HepG2 (cell line): ENCODE measurements around the gene RPRML. TPM values are rescaled to one million over a fixed set of nuclear protein-coding genes. Genes with fewer than 3 reads are reported as not detected.

Experiments
- ATAC-seq: fragments of 200-7000 bp; cut with Tn5 transposase; 3 replicates; pipeline ENCODE4 v1.9.1; 2020; ENCODE audit warnings: mild to moderate bottlenecking, moderate library complexity
- BruUV-seq: library from RNA; stranded (reverse); fragments of 400-500 nt; replicated peaks from 2 replicates; lab custom pipeline; 2021; lab: Mats Ljungman, UMichigan
- CTCF ChIA-PET: fragments of 300-600 bp; formaldehyde crosslinking; extraction: SDS; loops from one replicate; lab custom pipeline; 2021; ENCODE audit warnings: low total read pairs, inconsistent platforms, low intra/inter-chr PET ratio; lab: Yijun Ruan, JAX
- POLR2A ChIA-PET: fragments of 350-600 bp; sonication (Branson Sonifier 250); formaldehyde crosslinking; loops from one replicate; lab custom pipeline; 2020; ENCODE audit warnings: antibody characterized with exemption, inconsistent platforms; lab: Yijun Ruan, JAX
- DNase-seq: peaks from one replicate; pipeline ENCODE4 v3.0.0-alpha.2; 2015; ENCODE audit warnings: low spot score
- FAIRE-seq: peaks from 3 replicates; lab custom pipeline; 2011; peaks lifted over from hg19 to GRCh38; lab: Jason Lieb, UNC
- H2AFZ ChIP-seq: one replicate; pipeline ENCODE4 v1.6.1; 2011; ENCODE audit warnings: low read length, inconsistent platforms
- H3K27ac ChIP-seq: fragments of 300-600 bp; 3 replicates; pipeline ENCODE4 v1.8.0; 2011; ENCODE audit warnings: mixed run types, mild to moderate bottlenecking, mixed read lengths, low read length, inconsistent platforms; ENCODE audit not compliant: insufficient read depth; ENCODE audit errors: extremely low read length
- H3K27me3 ChIP-seq, 2 experiments: fragments of 200-600 bp in 1 of 2; 2 replicates in 1 of 2; 3 replicates in 1 of 2; pipeline versions ENCODE4 v1.6.0 to v1.8.0; 2011; ENCODE audit warnings: low read length in 2 of 2, mild to moderate bottlenecking in 2 of 2, moderate library complexity in 2 of 2, inconsistent platforms in 1 of 2; ENCODE audit not compliant: insufficient read depth in 2 of 2, control insufficient read depth in 1 of 2
- H3K36me3 ChIP-seq, 2 experiments: fragments of 200-600 bp in 1 of 2; replicated peaks in 1 of 2; 2 replicates in 1 of 2; 3 replicates in 1 of 2; pipeline versions ENCODE4 v1.5.1 to v1.8.0; 2011; ENCODE audit warnings: low read length in 2 of 2, inconsistent platforms in 1 of 2; ENCODE audit not compliant: insufficient read depth in 2 of 2, control insufficient read depth in 1 of 2
- H3K4me1 ChIP-seq: 2 replicates; pipeline ENCODE4 v1.5.1; 2012; ENCODE audit warnings: low read length, inconsistent platforms; ENCODE audit not compliant: insufficient read depth
- H3K4me2 ChIP-seq: 2 replicates; pipeline ENCODE4 v1.6.0; 2011; ENCODE audit warnings: low read depth, low read length, inconsistent platforms
- H3K4me3 ChIP-seq, 3 experiments: fragments of 200-600 bp in 1 of 3; sonication (generic), shearing (Covaris generic) in 1 of 3; replicated peaks in 1 of 3; 2 replicates each; pipeline ENCODE4 v1.5.1; 2011 to 2016; ENCODE audit warnings: low read length in 3 of 3, inconsistent platforms in 2 of 3, low read depth in 2 of 3, mild to moderate bottlenecking in 2 of 3, control low read depth in 1 of 3, mixed read lengths in 1 of 3; ENCODE audit not compliant: insufficient read depth in 1 of 3
- H3K79me2 ChIP-seq: one replicate; pipeline ENCODE4 v1.6.1; 2011; ENCODE audit warnings: low read length, inconsistent platforms; ENCODE audit not compliant: insufficient read depth
- H3K9ac ChIP-seq: 2 replicates; pipeline ENCODE4 v1.6.0; 2011; ENCODE audit warnings: mild to moderate bottlenecking, low read depth, low read length, inconsistent platforms; ENCODE audit not compliant: insufficient read depth
- H3K9me3 ChIP-seq: 2 replicates; pipeline ENCODE4 v1.5.1; 2012; ENCODE audit warnings: mild to moderate bottlenecking, low read length
- H4K20me1 ChIP-seq: 2 replicates; pipeline ENCODE4 v1.6.0; 2011; ENCODE audit warnings: inconsistent platforms, mild to moderate bottlenecking, low read length, moderate library complexity; ENCODE audit not compliant: insufficient read depth
- HOXA5 ChIP-seq: sonication (generic); formaldehyde crosslinking; IDR thresholded peaks from 2 replicates; pipeline ENCODE4 v1.4.0; 2020; ENCODE audit warnings: missing genetic modification reagents
- MAZ ChIP-seq, 2 experiments: sonication (generic) in 1 of 2; formaldehyde crosslinking in 1 of 2; IDR thresholded peaks; 2 replicates each; pipeline versions ENCODE4 v1.5.0 to v1.6.1; 2012 to 2020; ENCODE audit warnings: low read depth in 2 of 2, mild to moderate bottlenecking in 2 of 2, borderline replicate concordance in 1 of 2, improper control_type of control experiment in 1 of 2, low read length in 1 of 2, missing genetic modification reagents in 1 of 2, moderate library complexity in 1 of 2
- ZFP82 ChIP-seq: sonication (generic); formaldehyde crosslinking; IDR thresholded peaks from 2 replicates; pipeline ENCODE4 v1.5.1; 2020; ENCODE audit warnings: mild to moderate bottlenecking, missing genetic modification reagents, borderline replicate concordance
- ZNF33A ChIP-seq: sonication (generic); formaldehyde crosslinking; IDR thresholded peaks from 2 replicates; pipeline ENCODE4 v1.5.1; 2020; ENCODE audit warnings: missing genetic modification reagents, mild to moderate bottlenecking, moderate library complexity, borderline replicate concordance
- ZZZ3 ChIP-seq: sonication (generic); formaldehyde crosslinking; IDR thresholded peaks from 2 replicates; pipeline ENCODE4 v1.4.0; 2020; ENCODE audit warnings: missing genetic modification reagents, mild to moderate bottlenecking, borderline replicate concordance
- WGBS: methylation state at CpG from one replicate; pipeline ENCODE4 v1.1.6; 2017; ENCODE audit warnings: low lambda C conversion rate; 5-methylcytosine and 5-hydroxymethylcytosine counted together
- in situ Hi-C: cut with HindIII; loops from 2 replicates; pipeline ENCODE4 v1.10.0; 2017; ENCODE audit warnings: low pct_unique_long_range_greater_than_20kb; ENCODE audit not compliant: extremely low pct_ligation_motif_present
- intact Hi-C: fragments of 100-400 bp; cut with micrococcal nuclease; formaldehyde crosslinking; loops from one replicate; pipeline ENCODE4 v1.10.0; 2022; ENCODE audit not compliant: unreplicated experiment
- polyA plus RNA-seq, 8 experiments: library from polyadenylated mRNA; depleted of rRNA in 3 of 8; stranded (reverse) in 7 of 8; unstranded in 1 of 8; fragments of >200 nt; fragmentation: Illumina TruSeq in 4 of 8; extraction: Trizol in 4 of 8; gene quantifications; 2 replicates each; pipeline versions ENCODE4 v1.2.1 to v1.2.3, GENCODE V29; 2011 to 2016; ENCODE audit warnings: low read depth in 4 of 8, missing spikeins in 1 of 8, mixed read lengths in 1 of 8; ENCODE audit not compliant: insufficient read depth in 1 of 8
- total RNA-seq, 5 experiments: library from RNA; depleted of rRNA; stranded (reverse); fragments of >200 nt; fragmentation: Illumina TruSeq; extraction: Trizol; gene quantifications; 2 replicates each; pipeline ENCODE4 v1.2.3, GENCODE V29; 2016; ENCODE audit warnings: low read depth in 1 of 5
- TF ChIP-seq, protein P1 (sequence below): sonication (generic); formaldehyde crosslinking; IDR thresholded peaks from 2 replicates; pipeline ENCODE4 v1.4.0; 2020; ENCODE audit warnings: missing genetic modification reagents, borderline replicate concordance
- TF ChIP-seq, protein P2 (sequence below): sonication (generic); formaldehyde crosslinking; IDR thresholded peaks from 2 replicates; pipeline ENCODE4 v1.4.0; 2020; ENCODE audit warnings: mild to moderate bottlenecking, missing genetic modification reagents

Gene RPRML
- total and polyA plus RNA-seq, 2 of the 13 experiments (the other 11 are each of a cell fraction or from before 2014, with no cell fraction given) = not detected

DNA sequence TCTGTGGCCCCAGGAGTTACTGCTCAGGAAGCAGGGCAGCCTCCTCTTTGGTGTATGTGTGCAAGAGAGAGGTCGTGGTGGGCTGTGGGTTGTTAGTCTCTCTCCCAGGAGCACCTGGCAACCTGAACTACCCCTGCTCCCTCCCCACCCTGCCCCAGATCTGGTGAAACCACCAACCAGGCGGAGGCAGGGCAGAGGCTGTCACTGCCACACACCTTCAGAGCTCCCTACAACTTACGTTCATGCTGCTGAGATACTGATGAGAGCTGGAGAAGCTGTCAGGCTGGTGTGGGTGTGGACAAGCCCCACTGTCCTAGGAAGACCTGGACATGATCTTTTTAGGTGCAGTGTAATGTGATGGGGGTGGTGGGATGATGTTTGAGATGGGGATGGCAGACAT is 31.8 kb downstream of the RPRML start:
- DNase-seq = no peak
- H3K9ac ChIP-seq = no peak overlapping the region
- intact Hi-C loops (no loop called here), in situ Hi-C loops (no loop called here)
- POLR2A ChIA-PET = no interaction called here
- no peak overlapping the region for H3K27ac ChIP-seq
- no peak for FAIRE-seq
- H4K20me1 ChIP-seq = no peaks in the 10 kb centered on the region; the same call in 1 of the 2 replicates
- H3K27me3 ChIP-seq = no peaks in the 10 kb centered on the region
- no peak overlapping the region for H3K4me2 ChIP-seq
- peaks cover 3 to 5% of the 10 kb centered on the region in 2 experiments; a peak in 3 of 5 replicates for H3K36me3 ChIP-seq
- no peak overlapping the region for H2AFZ ChIP-seq
- peaks cover 30% of the 10 kb centered on the region for H3K4me1 ChIP-seq
- no peak for ATAC-seq
- no peaks in the 10 kb centered on the region for H3K9me3 ChIP-seq
- no peak overlapping the region for H3K4me3 ChIP-seq
- no peaks in the 10 kb centered on the region for H3K79me2 ChIP-seq
- WGBS = 84% methylated on average over 3 of the region's 3 CpGs
- no peak for TF ChIP-seq ZNF33A
- TF ChIP-seq MAZ (IDR thresholded peaks at IDR 0.05; ENCODE audit: borderline replicate concordance, low read depth, low read length) = no peak
- TF ChIP-seq MAZ (CRISPR knock-in tag; IDR thresholded peaks at IDR 0.05; ENCODE audit: low read depth) = 0 out of 2 replicates have a peak, but pooled peaks have one; percentile 28
- BruUV-seq = no TSS peak
- CTCF ChIA-PET = no interaction called here

DNA sequence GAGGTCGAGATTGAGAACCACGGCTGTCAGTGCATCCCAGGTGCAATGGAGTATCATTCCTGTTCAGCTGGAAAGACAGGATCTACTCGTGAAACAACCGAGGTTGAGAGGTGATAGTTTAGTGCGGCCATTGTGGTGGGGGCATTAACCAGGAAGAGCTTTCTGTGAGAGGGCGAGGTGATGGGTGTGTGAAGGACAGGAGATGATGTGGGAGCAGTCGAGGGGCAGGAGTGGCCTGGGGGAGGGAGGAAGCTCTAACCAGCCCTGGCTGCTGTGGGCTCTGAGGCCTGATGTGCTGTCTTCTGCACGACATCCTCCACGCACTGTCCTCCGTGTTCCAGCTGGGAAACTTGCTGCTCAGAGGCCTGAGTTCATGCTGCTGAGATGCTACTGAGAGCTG is 34.1 kb downstream of the RPRML start:
- Histone ChIP-seq H3K79me2 (no peaks in the 10 kb centered on the region), H3K4me1 (peaks cover 40% of the 10 kb centered on the region), H3K36me3 (peaks cover 9 to 13% of the 10 kb centered on the region in 2 experiments; a peak in 4 of 5 replicates), H3K9me3 (no peaks in the 10 kb centered on the region), H2AFZ (no peak overlapping the region), H4K20me1 (no peaks in the 10 kb centered on the region), H3K4me2 (no peak overlapping the region), H3K27me3 (no peaks in the 10 kb centered on the region), H3K9ac (no peak overlapping the region), H3K27ac (no peak overlapping the region), H3K4me3 (no peak overlapping the region)
- DNase-seq (no peak), FAIRE-seq (no peak), ATAC-seq (no peak)
- no TSS peak for BruUV-seq
- ChIA-PET CTCF (no interaction called here), POLR2A (interaction anchor here (1.3 kb wide), 1 partner anchor 705 kb away, joined by 4 read pairs; the partner anchor contains the start of gene KPNB1)
- WGBS = 85% methylated on average over 10 of the region's 10 CpGs
- intact Hi-C loops (no loop called here), in situ Hi-C loops (loop anchor here (5.0 kb wide), 2 partner anchors 57 to 93 kb away; partner anchors contain the start of gene WNT9B)
- TF ChIP-seq, protein P1, sequence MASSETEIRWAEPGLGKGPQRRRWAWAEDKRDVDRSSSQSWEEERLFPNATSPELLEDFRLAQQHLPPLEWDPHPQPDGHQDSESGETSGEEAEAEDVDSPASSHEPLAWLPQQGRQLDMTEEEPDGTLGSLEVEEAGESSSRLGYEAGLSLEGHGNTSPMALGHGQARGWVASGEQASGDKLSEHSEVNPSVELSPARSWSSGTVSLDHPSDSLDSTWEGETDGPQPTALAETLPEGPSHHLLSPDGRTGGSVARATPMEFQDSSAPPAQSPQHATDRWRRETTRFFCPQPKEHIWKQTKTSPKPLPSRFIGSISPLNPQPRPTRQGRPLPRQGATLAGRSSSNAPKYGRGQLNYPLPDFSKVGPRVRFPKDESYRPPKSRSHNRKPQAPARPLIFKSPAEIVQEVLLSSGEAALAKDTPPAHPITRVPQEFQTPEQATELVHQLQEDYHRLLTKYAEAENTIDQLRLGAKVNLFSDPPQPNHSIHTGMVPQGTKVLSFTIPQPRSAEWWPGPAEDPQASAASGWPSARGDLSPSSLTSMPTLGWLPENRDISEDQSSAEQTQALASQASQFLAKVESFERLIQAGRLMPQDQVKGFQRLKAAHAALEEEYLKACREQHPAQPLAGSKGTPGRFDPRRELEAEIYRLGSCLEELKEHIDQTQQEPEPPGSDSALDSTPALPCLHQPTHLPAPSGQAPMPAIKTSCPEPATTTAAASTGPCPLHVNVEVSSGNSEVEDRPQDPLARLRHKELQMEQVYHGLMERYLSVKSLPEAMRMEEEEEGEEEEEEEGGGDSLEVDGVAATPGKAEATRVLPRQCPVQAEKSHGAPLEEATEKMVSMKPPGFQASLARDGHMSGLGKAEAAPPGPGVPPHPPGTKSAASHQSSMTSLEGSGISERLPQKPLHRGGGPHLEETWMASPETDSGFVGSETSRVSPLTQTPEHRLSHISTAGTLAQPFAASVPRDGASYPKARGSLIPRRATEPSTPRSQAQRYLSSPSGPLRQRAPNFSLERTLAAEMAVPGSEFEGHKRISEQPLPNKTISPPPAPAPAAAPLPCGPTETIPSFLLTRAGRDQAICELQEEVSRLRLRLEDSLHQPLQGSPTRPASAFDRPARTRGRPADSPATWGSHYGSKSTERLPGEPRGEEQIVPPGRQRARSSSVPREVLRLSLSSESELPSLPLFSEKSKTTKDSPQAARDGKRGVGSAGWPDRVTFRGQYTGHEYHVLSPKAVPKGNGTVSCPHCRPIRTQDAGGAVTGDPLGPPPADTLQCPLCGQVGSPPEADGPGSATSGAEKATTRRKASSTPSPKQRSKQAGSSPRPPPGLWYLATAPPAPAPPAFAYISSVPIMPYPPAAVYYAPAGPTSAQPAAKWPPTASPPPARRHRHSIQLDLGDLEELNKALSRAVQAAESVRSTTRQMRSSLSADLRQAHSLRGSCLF (CRISPR knock-in tag) = no peak
- TF ChIP-seq ZFP82 (CRISPR knock-in tag) = no peak
- no peak for TF ChIP-seq HOXA5 (CRISPR knock-in tag)
- TF ChIP-seq ZZZ3 = no peak
- TF ChIP-seq, protein P2, sequence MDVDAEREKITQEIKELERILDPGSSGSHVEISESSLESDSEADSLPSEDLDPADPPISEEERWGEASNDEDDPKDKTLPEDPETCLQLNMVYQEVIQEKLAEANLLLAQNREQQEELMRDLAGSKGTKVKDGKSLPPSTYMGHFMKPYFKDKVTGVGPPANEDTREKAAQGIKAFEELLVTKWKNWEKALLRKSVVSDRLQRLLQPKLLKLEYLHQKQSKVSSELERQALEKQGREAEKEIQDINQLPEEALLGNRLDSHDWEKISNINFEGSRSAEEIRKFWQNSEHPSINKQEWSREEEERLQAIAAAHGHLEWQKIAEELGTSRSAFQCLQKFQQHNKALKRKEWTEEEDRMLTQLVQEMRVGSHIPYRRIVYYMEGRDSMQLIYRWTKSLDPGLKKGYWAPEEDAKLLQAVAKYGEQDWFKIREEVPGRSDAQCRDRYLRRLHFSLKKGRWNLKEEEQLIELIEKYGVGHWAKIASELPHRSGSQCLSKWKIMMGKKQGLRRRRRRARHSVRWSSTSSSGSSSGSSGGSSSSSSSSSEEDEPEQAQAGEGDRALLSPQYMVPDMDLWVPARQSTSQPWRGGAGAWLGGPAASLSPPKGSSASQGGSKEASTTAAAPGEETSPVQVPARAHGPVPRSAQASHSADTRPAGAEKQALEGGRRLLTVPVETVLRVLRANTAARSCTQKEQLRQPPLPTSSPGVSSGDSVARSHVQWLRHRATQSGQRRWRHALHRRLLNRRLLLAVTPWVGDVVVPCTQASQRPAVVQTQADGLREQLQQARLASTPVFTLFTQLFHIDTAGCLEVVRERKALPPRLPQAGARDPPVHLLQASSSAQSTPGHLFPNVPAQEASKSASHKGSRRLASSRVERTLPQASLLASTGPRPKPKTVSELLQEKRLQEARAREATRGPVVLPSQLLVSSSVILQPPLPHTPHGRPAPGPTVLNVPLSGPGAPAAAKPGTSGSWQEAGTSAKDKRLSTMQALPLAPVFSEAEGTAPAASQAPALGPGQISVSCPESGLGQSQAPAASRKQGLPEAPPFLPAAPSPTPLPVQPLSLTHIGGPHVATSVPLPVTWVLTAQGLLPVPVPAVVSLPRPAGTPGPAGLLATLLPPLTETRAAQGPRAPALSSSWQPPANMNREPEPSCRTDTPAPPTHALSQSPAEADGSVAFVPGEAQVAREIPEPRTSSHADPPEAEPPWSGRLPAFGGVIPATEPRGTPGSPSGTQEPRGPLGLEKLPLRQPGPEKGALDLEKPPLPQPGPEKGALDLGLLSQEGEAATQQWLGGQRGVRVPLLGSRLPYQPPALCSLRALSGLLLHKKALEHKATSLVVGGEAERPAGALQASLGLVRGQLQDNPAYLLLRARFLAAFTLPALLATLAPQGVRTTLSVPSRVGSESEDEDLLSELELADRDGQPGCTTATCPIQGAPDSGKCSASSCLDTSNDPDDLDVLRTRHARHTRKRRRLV (CRISPR knock-in tag) = no peak
